ENCODE data around the gene FYTTD1.
A peak's percentile ranks its signal among the peaks of the same experiment; 100 is the strongest.
"Not testable (repeated sequence)": the region's sequence is repeated elsewhere in the genome, so short reads cannot be mapped to it uniquely, and the experiment has no call there.

The FYTTD1 gene

DNA sequence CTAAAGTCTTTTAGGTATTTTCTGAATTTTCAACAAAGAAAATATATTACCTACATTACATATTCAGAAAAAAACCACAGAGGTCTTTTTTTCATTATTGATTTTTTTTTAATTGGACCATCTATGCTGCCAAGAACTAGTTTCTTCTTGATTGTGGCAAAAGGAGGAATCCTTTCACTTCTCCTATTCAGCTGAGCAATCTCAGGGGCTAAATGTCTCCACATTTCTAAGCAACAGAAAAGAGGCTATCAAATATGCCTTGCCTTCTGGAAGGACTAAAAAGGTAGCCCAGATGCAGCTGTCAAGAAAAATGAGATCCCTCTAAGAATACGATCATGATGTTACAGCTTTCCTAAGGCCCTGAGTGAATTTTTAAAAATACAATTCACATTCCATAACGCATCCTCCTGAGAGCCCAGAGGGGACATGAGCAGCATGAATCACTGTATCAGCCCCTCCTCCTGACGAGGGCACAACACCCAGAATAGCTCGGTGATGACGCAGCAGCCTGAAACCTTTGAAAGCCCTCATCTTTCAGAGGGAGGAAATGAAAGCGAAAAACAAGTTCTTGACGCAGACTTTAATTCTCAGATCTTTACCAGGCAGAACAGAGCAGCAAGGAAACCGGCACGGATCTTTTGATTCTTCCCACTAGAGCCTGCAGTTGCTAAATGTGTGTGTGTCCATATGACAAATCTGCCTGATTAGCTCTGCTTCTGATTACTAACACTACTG, 37.5 kb upstream of the FYTTD1 start:
- TF ChIP-seq, protein P1, sequence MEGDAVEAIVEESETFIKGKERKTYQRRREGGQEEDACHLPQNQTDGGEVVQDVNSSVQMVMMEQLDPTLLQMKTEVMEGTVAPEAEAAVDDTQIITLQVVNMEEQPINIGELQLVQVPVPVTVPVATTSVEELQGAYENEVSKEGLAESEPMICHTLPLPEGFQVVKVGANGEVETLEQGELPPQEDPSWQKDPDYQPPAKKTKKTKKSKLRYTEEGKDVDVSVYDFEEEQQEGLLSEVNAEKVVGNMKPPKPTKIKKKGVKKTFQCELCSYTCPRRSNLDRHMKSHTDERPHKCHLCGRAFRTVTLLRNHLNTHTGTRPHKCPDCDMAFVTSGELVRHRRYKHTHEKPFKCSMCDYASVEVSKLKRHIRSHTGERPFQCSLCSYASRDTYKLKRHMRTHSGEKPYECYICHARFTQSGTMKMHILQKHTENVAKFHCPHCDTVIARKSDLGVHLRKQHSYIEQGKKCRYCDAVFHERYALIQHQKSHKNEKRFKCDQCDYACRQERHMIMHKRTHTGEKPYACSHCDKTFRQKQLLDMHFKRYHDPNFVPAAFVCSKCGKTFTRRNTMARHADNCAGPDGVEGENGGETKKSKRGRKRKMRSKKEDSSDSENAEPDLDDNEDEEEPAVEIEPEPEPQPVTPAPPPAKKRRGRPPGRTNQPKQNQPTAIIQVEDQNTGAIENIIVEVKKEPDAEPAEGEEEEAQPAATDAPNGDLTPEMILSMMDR (IDR thresholded peaks at IDR 0.05), result no peak
- H3K9me3 Mint-ChIP-seq, result peaks cover 14% of the 10 kb centered on the region
- DNase-seq, result peak; percentile 23
- peaks cover 6% of the 10 kb centered on the region for H3K27me3 Mint-ChIP-seq (ENCODE audit: low read depth, poor library complexity)
- H3K27ac Mint-ChIP-seq, result peak overlapping the region; percentile 78
- H3K4me3 Mint-ChIP-seq, result peak overlapping the region; percentile 58
- H3K4me1 Mint-ChIP-seq, result peaks cover 28% of the 10 kb centered on the region
- H3K36me3 Mint-ChIP-seq (ENCODE audit: low read depth), result peaks cover 41% of the 10 kb centered on the region

DNA sequence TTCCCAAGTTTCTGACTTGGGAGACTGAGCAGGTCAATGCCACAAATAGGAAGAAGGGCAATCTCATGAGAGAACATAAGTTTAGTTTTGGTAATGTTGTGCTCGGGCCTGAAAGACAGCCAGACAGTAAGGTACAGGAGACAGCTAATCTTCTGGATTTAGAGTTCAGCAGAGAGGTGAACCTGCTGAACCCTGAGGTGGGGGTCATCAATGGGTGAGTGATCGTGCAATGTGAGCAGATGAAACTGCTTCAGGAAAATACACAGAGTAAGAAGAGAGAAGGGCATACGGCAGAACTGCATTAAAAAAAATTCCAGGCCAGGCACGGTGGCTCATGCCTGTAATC, 36.2 kb upstream of the FYTTD1 start:
- DNase-seq, result peak; percentile 9
- no peak overlapping the region for H3K4me3 Mint-ChIP-seq
- H3K27me3 Mint-ChIP-seq (ENCODE audit: low read depth, poor library complexity), result peaks cover 6% of the 10 kb centered on the region
- H3K27ac Mint-ChIP-seq, result peak overlapping the region; percentile 96
- H3K4me1 Mint-ChIP-seq, result peaks cover 28% of the 10 kb centered on the region
- peaks cover 14% of the 10 kb centered on the region for H3K9me3 Mint-ChIP-seq
- H3K36me3 Mint-ChIP-seq (ENCODE audit: low read depth), result peaks cover 53% of the 10 kb centered on the region
- TF ChIP-seq, protein P1 (IDR thresholded peaks at IDR 0.05), result no peak

DNA sequence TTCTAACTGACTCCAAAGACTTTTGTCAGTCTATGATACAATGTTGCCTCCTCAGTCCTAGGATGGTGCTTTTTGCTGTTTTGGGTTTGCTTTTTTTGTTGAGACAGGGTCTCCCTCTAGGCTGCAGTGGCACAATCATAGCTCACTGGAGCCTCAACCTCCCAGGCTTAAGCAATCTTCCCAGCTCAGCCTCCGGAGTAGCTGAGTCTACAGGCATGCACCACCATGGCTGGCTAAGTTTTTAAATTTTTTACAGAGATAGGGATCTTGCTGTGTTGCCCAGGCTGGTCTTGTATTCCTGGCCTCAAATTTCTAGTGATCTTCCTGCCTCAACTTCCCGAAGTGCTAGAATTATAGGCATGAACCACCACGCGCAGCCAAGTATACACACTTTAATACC, 35.4 kb upstream of the FYTTD1 start:
- no peak overlapping the region for H3K4me3 Mint-ChIP-seq
- peaks cover 14% of the 10 kb centered on the region for H3K9me3 Mint-ChIP-seq
- peaks cover 28% of the 10 kb centered on the region for H3K4me1 Mint-ChIP-seq
- peaks cover 6% of the 10 kb centered on the region for H3K27me3 Mint-ChIP-seq (ENCODE audit: low read depth, poor library complexity)
- peaks cover 47% of the 10 kb centered on the region for H3K36me3 Mint-ChIP-seq (ENCODE audit: low read depth)
- TF ChIP-seq, protein P1 (IDR thresholded peaks at IDR 0.05), result no peak
- DNase-seq, result no peak
- peak overlapping the region; percentile 61 for H3K27ac Mint-ChIP-seq

DNA sequence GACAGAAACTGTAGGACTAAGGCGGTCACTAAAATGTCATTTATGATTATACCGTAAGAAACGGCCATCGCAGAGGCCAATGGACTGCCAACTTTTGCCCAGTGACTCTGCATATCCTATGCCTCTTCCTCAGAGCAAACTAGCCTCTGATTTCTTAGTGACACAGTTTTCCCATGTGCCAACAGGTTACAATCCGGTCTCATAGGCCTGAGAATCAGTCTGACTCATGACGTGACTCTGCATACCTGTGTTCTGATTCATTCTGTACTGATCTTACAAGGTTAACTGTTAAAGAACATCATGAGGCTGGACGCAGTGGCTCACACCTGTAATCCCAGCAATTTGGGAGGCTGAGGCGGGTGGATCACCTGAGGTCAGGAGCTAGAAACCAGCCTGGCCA, 30.8 kb upstream of the FYTTD1 start:
- no peak for DNase-seq
- H3K36me3 Mint-ChIP-seq (ENCODE audit: low read depth), result peaks cover 63% of the 10 kb centered on the region
- no peak overlapping the region for H3K27ac Mint-ChIP-seq
- peaks cover 32% of the 10 kb centered on the region for H3K9me3 Mint-ChIP-seq
- peaks cover 6% of the 10 kb centered on the region for H3K4me1 Mint-ChIP-seq
- TF ChIP-seq, protein P1 (IDR thresholded peaks at IDR 0.05), result no peak
- no peak overlapping the region for H3K4me3 Mint-ChIP-seq
- peaks cover 6% of the 10 kb centered on the region for H3K27me3 Mint-ChIP-seq (ENCODE audit: low read depth, poor library complexity)

DNA sequence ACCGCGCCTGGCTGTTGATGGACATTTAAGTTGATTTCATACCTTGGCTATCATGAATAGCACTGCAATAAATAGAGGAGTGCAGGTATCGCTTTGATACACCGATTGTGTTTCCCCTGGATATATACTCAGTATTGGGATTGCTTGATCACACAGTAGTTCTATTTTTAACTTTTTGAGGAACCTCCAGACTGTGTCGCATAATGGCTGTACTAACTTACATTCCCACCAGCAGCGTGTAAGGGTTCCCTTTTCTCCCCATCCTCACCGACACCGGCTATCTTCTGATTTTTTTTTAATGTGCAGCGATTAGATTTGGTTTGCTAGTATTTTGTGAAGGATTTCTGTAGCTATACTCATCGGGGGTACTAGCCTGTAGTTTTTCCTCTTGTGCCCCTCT, 29.0 kb upstream of the FYTTD1 start:
- no peaks in the 10 kb centered on the region for H3K4me1 Mint-ChIP-seq
- H3K36me3 Mint-ChIP-seq (ENCODE audit: low read depth), result peaks cover 62% of the 10 kb centered on the region
- TF ChIP-seq, protein P1 (IDR thresholded peaks at IDR 0.05), result no peak
- no peak overlapping the region for H3K27ac Mint-ChIP-seq
- peaks cover 39% of the 10 kb centered on the region for H3K9me3 Mint-ChIP-seq
- peaks cover 6% of the 10 kb centered on the region for H3K27me3 Mint-ChIP-seq (ENCODE audit: low read depth, poor library complexity)
- H3K4me3 Mint-ChIP-seq, result no peak overlapping the region
- no peak for DNase-seq

DNA sequence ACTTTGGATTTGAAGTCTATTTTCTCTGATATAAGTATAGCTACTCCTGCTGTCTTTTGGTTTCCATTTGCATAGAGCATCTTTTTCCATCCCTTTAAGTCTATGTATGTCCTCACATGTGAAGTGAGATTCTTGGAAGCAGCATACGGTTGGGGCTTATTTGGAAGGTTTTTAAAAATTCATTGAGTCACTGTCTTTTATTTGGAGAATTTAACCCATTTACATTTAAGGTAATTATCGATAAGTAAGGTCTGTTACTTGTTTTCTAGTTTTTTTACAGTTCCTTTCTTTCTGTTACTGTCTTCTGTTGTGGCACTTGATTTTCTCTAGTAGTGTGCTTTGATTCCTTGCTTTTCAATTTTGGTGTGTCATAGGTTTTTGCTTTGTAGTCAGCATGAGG, 26.9 kb upstream of the FYTTD1 start:
- TF ChIP-seq, protein P1 (IDR thresholded peaks at IDR 0.05), result no peak
- Mint-ChIP-seq H3K4me1 (no peaks in the 10 kb centered on the region), H3K4me3 (no peak overlapping the region)

DNA sequence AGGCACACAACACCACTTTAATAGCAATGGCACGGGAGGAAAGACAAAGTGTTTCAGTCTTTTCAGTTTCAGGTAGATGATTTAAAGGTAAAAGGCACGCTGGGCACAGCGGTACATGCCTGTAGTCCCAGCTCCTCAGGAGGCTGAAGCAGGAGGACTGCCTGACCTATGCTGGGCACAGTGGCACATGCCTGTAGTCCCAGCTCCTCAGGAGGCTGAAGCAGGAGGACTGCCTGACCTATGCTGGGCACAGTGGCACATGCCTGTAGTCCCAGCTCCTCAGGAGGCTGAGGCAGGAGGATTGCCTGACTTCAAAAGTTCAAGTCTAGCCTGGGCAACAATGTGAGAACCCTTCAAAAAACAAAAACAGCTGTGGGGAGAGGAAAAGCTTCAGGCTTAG, 21.8 kb upstream of the FYTTD1 start:
- not testable (repeated sequence) for H3K4me1 Mint-ChIP-seq; H3K27ac Mint-ChIP-seq; DNase-seq; H3K4me3 Mint-ChIP-seq; H3K27me3 Mint-ChIP-seq (ENCODE audit: low read depth, poor library complexity)
- Mint-ChIP-seq H3K36me3 (ENCODE audit: low read depth) (peaks cover 40% of the 10 kb centered on the region), H3K9me3 (peaks cover 42% of the 10 kb centered on the region)

More for the DNA sequence above, 26.9 kb upstream of the FYTTD1 start:
- H3K27ac Mint-ChIP-seq, result no peak overlapping the region
- peaks cover 46% of the 10 kb centered on the region for H3K36me3 Mint-ChIP-seq (ENCODE audit: low read depth)
- H3K27me3 Mint-ChIP-seq (ENCODE audit: low read depth, poor library complexity), result peaks cover 3% of the 10 kb centered on the region
- peaks cover 38% of the 10 kb centered on the region for H3K9me3 Mint-ChIP-seq
- no peak for DNase-seq
